H9 (cell line): ENCODE results near the gene CRMP1. TPM values are rescaled to one million over a fixed set of nuclear protein-coding genes. Genes with fewer than 3 reads are reported as not detected.
A peak's percentile ranks its signal among the peaks of the same experiment; 100 is the strongest.

Experiments
- DNase-seq: peaks from one replicate; pipeline ENCODE4 v3.0.0-alpha.2; 2017
- H2AFZ ChIP-seq: one replicate; pipeline ENCODE4 v1.6.1; 2013; ENCODE audit warnings: mild to moderate bottlenecking, low read length, control low read depth, moderate library complexity
- H2AK5ac ChIP-seq: 2 replicates; pipeline ENCODE4 v1.6.1; 2013; ENCODE audit warnings: low read length, control low read depth, mixed read lengths; ENCODE audit not compliant: insufficient read length
- H2BK120ac ChIP-seq: one replicate; pipeline ENCODE4 v1.6.1; 2013; ENCODE audit warnings: low read depth, mild to moderate bottlenecking, low read length, control low read depth, inconsistent platforms; ENCODE audit not compliant: poor library complexity, severe bottlenecking
- H2BK12ac ChIP-seq: 2 replicates; pipeline ENCODE4 v1.6.1; 2013; ENCODE audit warnings: low read length, control low read depth, mixed read lengths, low read depth; ENCODE audit not compliant: insufficient read length
- H2BK15ac ChIP-seq: 2 replicates; pipeline ENCODE4 v1.6.1; 2013; ENCODE audit warnings: low read depth, low read length, control low read depth
- H2BK20ac ChIP-seq: one replicate; pipeline ENCODE4 v1.6.1; 2013; ENCODE audit warnings: low read depth, mild to moderate bottlenecking, low read length, control low read depth, inconsistent platforms; ENCODE audit not compliant: poor library complexity, severe bottlenecking
- H2BK5ac ChIP-seq: 2 replicates; pipeline ENCODE4 v1.6.1; 2013; ENCODE audit warnings: low read length, control low read depth, mixed read lengths; ENCODE audit not compliant: insufficient read length
- H3K14ac ChIP-seq: 2 replicates; pipeline ENCODE4 v1.6.1; 2013; ENCODE audit warnings: low read length, control low read depth; ENCODE audit not compliant: insufficient read depth
- H3K18ac ChIP-seq: 2 replicates; pipeline ENCODE4 v1.6.1; 2013; ENCODE audit warnings: low read depth, mild to moderate bottlenecking, mixed read lengths, low read length, control low read depth; ENCODE audit not compliant: insufficient read length
- H3K23ac ChIP-seq: 2 replicates; pipeline ENCODE4 v1.6.1; 2013; ENCODE audit warnings: low read length, control low read depth, mixed read lengths, low read depth; ENCODE audit not compliant: insufficient read length
- H3K23me2 ChIP-seq: 2 replicates; pipeline ENCODE4 v1.6.1; 2013; ENCODE audit warnings: low read depth, mild to moderate bottlenecking, mixed read lengths, low read length, control low read depth; ENCODE audit not compliant: insufficient read length, poor library complexity, severe bottlenecking
- H3K27ac ChIP-seq: 2 replicates; pipeline ENCODE4 v1.5.1; 2013; ENCODE audit warnings: low read length, control low read depth, mixed read lengths, low read depth; ENCODE audit not compliant: insufficient read length
- H3K27me3 ChIP-seq: 2 replicates; pipeline ENCODE4 v1.6.1; 2013; ENCODE audit warnings: low read length, control low read depth, inconsistent platforms; ENCODE audit not compliant: insufficient read depth
- H3K4ac ChIP-seq: 2 replicates; pipeline ENCODE4 v1.6.1; 2013; ENCODE audit warnings: low read depth, mild to moderate bottlenecking, control low read depth, inconsistent platforms, low read length, moderate library complexity
- H3K4me1 ChIP-seq: 2 replicates; pipeline ENCODE4 v1.6.1; 2013; ENCODE audit warnings: low read length, control low read depth, inconsistent platforms; ENCODE audit not compliant: insufficient read depth
- H3K4me2 ChIP-seq: 2 replicates; pipeline ENCODE4 v1.6.1; 2013; ENCODE audit warnings: low read length, control low read depth, mixed read lengths; ENCODE audit not compliant: insufficient read length, insufficient read depth
- H3K56ac ChIP-seq: 2 replicates; pipeline ENCODE4 v1.6.1; 2013; ENCODE audit warnings: low read depth, mild to moderate bottlenecking, mixed read lengths, low read length, control low read depth; ENCODE audit not compliant: insufficient read length
- H3K79me1 ChIP-seq: 2 replicates; pipeline ENCODE4 v1.6.1; 2013; ENCODE audit warnings: low read depth, mild to moderate bottlenecking, moderate library complexity, low read length, control low read depth, inconsistent platforms; ENCODE audit not compliant: insufficient read depth, poor library complexity, severe bottlenecking
- H3K79me2 ChIP-seq: 2 replicates; pipeline ENCODE4 v1.6.1; 2013; ENCODE audit warnings: low read length, control low read depth, inconsistent platforms; ENCODE audit not compliant: insufficient read depth
- H3K9ac ChIP-seq: 2 replicates; pipeline ENCODE4 v1.6.1; 2013; ENCODE audit warnings: low read length, control low read depth, mixed read lengths; ENCODE audit not compliant: insufficient read length; ENCODE audit errors: extremely low read depth
- H3K9me3 ChIP-seq: one replicate; pipeline ENCODE4 v1.6.1; 2013; ENCODE audit warnings: low read depth, low read length, inconsistent platforms; ENCODE audit not compliant: control insufficient read depth
- H3T11ph ChIP-seq: one replicate; pipeline ENCODE4 v1.6.1; 2013; ENCODE audit warnings: mild to moderate bottlenecking, low read length, control low read depth, inconsistent platforms
- H4K20me1 ChIP-seq: one replicate; pipeline ENCODE4 v1.6.1; 2013; ENCODE audit not compliant: control insufficient read depth, insufficient read length, insufficient read depth
- H4K5ac ChIP-seq: 2 replicates; pipeline ENCODE4 v1.6.1; 2013; ENCODE audit warnings: low read depth, mild to moderate bottlenecking, mixed read lengths, low read length, control low read depth; ENCODE audit not compliant: insufficient read length
- H4K8ac ChIP-seq: replicated peaks from 2 replicates; pipeline ENCODE4 v1.6.1; 2013; ENCODE audit warnings: low read length, control low read depth, mixed read lengths, low read depth; ENCODE audit not compliant: insufficient read length
- H4K91ac ChIP-seq: 2 replicates; pipeline ENCODE4 v1.6.1; 2013; ENCODE audit warnings: low read depth, mild to moderate bottlenecking, moderate library complexity, mixed read lengths, low read length, control low read depth; ENCODE audit not compliant: insufficient read length
- H3K27ac Mint-ChIP-seq, 3 experiments: 2 replicates in 2 of 3; 3 replicates in 1 of 3; pipeline ENCODE4 v1.8.0; 2020 to 2021; ENCODE audit warnings: mixed read lengths in 3 of 3, mild to moderate bottlenecking in 1 of 3, moderate library complexity in 1 of 3
- H3K27me3 Mint-ChIP-seq: 2 replicates; pipeline ENCODE4 v1.8.0; 2021; ENCODE audit warnings: low read depth, mild to moderate bottlenecking, moderate library complexity, mixed read lengths
- H3K36me3 Mint-ChIP-seq, 3 experiments: 2 replicates in 2 of 3; 3 replicates in 1 of 3; pipeline ENCODE4 v1.8.0; 2020 to 2021; ENCODE audit warnings: low read depth in 3 of 3, mixed read lengths in 3 of 3; ENCODE audit not compliant: insufficient read depth in 1 of 3
- H3K4me1 Mint-ChIP-seq, 2 experiments: 2 replicates each; pipeline ENCODE4 v1.8.0; 2020; ENCODE audit warnings: mixed read lengths in 2 of 2
- H3K4me3 Mint-ChIP-seq, 2 experiments: 2 replicates in 1 of 2; 3 replicates in 1 of 2; pipeline ENCODE4 v1.8.0; 2020 to 2021; ENCODE audit warnings: mild to moderate bottlenecking in 2 of 2, mixed read lengths in 2 of 2, moderate library complexity in 1 of 2
- H3K9me3 Mint-ChIP-seq, 2 experiments: 2 replicates in 1 of 2; 3 replicates in 1 of 2; pipeline ENCODE4 v1.8.0; 2020; ENCODE audit warnings: mild to moderate bottlenecking in 2 of 2, mixed read lengths in 2 of 2, moderate library complexity in 1 of 2
- CTCF ChIP-seq: fragments of 200-600 bp; sonication (generic); conservative IDR thresholded peaks from 3 replicates; pipeline ENCODE4 v1.8.0; 2021; ENCODE audit warnings: antibody characterized with exemption, mild to moderate bottlenecking
- WGBS: extraction: QIAGEN DNeasy Blood & Tissue Kit; methylation state at CpG from one replicate; pipeline ENCODE4 v1.1.7; 2013; ENCODE audit warnings: missing lambda C conversion rate, low lambda C conversion rate, mixed read lengths; ENCODE audit not compliant: insufficient read length; ENCODE audit errors: extremely low coverage; 5-methylcytosine and 5-hydroxymethylcytosine counted together
- total RNA-seq: library from RNA; stranded (reverse); gene quantifications from 2 replicates; pipeline ENCODE4 v1.2.1, GENCODE V29; 2021

Gene CRMP1
- total RNA-seq, 1 experiment from 2014 or later = 71.6 TPM

- Mint-ChIP-seq H3K4me3 (no peak overlapping the region), H3K9me3 (no peaks in the 10 kb centered on the region), H3K27ac (peak overlapping the region in 2 of 3 experiments; percentile 18 to 23; a peak in 1 of 7 replicates), H3K36me3 (peaks cover 15 to 48% (median 17%) of the 10 kb centered on the region in 3 experiments; a peak in 5 of 7 replicates), H3K27me3 (no peaks in the 10 kb centered on the region), H3K4me1 (peaks cover 13 to 16% of the 10 kb centered on the region in 2 experiments)
- Histone ChIP-seq H3K4ac (no peak overlapping the region), H3T11ph (no peak overlapping the region), H3K14ac (no peak overlapping the region), H3K27me3 (no peaks in the 10 kb centered on the region), H2AK5ac (no peak overlapping the region), H3K79me1 (no peaks in the 10 kb centered on the region), H3K9ac (no peak overlapping the region), H2AFZ (no peak overlapping the region), H3K79me2 (peaks cover 4% of the 10 kb centered on the region; the same call in 1 of the 2 replicates), H2BK12ac (no peak overlapping the region), H2BK120ac (no peak overlapping the region), H2BK15ac (no peak overlapping the region), H4K20me1 (no peaks in the 10 kb centered on the region), H3K18ac (no peak overlapping the region), H2BK5ac (no peak overlapping the region), H2BK20ac (no peak overlapping the region), H4K91ac (no peak overlapping the region), H3K27ac (no peak overlapping the region), H4K5ac (no peak overlapping the region), H3K23ac (no peak overlapping the region), H3K56ac (no peak overlapping the region), H3K9me3 (no peaks in the 10 kb centered on the region), H3K4me2 (no peak overlapping the region), H3K4me1 (no peaks in the 10 kb centered on the region; the same call in 1 of the 2 replicates), H3K23me2 (no peaks in the 10 kb centered on the region), H4K8ac (no peak overlapping the region)
- WGBS = no CpG with 5 or more reads among the region's 12 CpGs
- no peak for DNase-seq
- no peak for TF ChIP-seq CTCF
These were observed 26.8 kb downstream of the CRMP1 start for GRCh38 chr4:5865896-5866599.
